Measurements from ENCODE around the gene HCCS. TPM values are rescaled to one million over a fixed set of nuclear protein-coding genes. Genes with fewer than 3 reads are reported as not detected.

Gene HCCS
- total RNA-seq: 19.0 and 23.3 TPM in 2 replicates

DNA sequence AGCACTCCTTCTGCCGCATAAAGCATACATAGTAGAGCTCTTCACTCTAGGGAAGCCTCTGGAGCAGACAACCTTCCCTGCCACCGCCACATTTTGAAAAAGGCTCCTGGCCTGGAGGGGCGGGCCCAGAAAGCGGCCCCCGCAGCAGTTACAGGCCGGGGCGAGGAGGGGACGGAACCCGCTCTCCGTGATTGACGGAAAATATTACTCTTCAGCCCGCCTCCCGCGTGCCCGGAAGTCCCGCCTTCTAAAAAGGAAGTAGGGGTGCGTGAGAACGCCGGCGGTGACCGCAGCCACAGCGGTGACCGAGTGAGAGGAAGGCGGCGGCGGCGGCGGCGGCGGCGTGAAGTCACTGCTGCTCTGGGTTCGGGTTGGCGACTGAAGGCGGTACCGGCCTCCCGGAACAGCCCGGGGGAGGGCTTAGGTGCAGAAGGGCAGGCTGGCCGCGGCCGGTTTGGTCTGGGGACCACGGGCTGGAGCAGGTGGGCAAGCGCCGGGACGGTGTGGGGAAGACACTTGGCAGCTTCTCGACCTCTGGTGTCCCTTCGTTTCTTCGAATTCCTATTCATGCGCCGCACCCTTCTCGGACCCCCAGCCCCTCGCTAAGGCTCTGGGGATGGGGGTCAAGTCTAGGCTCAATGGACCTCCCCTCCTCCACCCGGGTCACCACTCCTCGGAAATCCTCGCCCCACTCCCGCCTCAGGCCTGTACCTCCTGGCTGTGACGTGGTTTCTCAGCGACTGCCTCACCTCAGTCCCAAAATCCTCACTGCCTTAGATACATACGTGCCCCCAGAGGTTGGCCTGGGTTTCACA is at the start of gene HCCS:
HCCS (plus strand) TSS at position 296 of the 815 bp plus-strand sequence. CDS start 729 bp downstream, outside the sequence.

Other genes with a start within 250 kb of the HCCS start
- not detected in 2 replicates for gene AMELX, start 182.1 kb downstream of the HCCS start, total RNA-seq

Measured in smooth muscle cell of the umbilical artery (primary cell).